Choroid plexus epithelial cell (primary cell): ENCODE measurements around the gene SLC44A5.
"Not testable (repeated sequence)": the region's sequence is repeated elsewhere in the genome, so short reads cannot be mapped to it uniquely, and the experiment has no call there.

Source experiments
- DNase-seq: peaks from one replicate; pipeline ENCODE4 v3.0.0-alpha.2; 2010; ENCODE audit warnings: low read depth
- H3K4me3 ChIP-seq: 2 replicates; pipeline ENCODE4 v1.5.1; 2011; ENCODE audit warnings: low read depth, mild to moderate bottlenecking, control low read depth, low read length, moderate library complexity
- CTCF ChIP-seq: conservative IDR thresholded peaks from 2 replicates; pipeline ENCODE4 v1.5.1; 2011; ENCODE audit warnings: low read depth, mild to moderate bottlenecking, control low read depth, inconsistent platforms, low read length, moderate library complexity

Gene SLC44A5

GRCh38 chr1:75482951-75483350 lies 128.0 kb downstream of the SLC44A5 start:
- H3K4me3 ChIP-seq = no peak overlapping the region
- no peak for TF ChIP-seq CTCF
- DNase-seq = no peak

DNA sequence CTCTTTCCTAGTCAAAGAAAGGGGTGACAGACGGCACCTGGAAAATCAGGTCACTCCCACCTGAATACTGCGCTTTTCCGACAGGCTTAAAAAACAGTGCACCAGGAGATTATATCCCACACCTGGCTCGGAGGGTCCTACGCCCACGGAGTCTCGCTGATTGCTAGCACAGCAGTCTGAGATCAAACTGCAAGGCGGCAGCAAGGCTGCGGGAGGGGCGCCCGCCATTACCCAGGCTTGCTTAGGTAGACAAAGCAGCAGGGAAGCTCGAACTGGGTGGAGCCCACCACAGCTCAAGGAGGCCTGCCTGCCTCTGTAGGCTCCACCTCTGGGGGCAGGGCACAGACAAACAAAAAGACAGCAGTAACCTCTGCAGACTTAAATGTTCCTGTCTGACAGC lies 134.4 kb downstream of the SLC44A5 start:
- H3K4me3 ChIP-seq, DNase-seq: not testable (repeated sequence)

GRCh38 chr1:75475696-75476095 lies 135.2 kb downstream of the SLC44A5 start:
- H3K4me3 ChIP-seq = no peak overlapping the region
- DNase-seq = no peak
- TF ChIP-seq CTCF = no peak

DNA sequence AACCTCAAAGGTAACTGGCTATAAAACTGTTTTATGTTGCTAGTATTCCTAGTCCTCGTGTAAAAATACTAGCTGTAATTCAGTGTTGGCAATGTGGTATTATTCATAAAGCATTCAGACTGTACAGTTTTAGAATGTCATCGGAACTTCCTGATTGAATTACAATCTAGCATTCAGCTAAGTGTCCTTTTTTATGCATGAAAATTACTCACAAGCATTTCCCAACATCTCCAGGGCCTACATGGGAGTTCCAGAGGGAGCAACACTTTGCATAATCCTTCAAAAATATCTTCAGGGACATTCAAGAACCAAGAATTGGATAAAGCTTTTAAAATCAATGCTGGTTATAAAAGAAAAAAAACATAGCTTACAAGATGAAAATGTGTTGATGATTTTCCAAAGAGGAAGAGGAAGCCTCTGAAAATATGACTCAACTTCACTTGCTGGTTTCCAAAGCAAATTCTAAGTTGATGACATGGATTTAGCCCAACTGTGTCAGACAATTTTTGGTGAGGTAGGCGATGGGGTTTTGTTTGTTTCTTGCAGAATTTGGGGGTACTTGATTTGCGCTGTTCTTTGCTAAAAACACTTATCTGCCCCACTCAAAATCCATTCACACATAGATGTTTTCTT lies 137.8 kb downstream of the SLC44A5 start:
- no peak for DNase-seq
- H3K4me3 ChIP-seq = no peak overlapping the region
- no peak for TF ChIP-seq CTCF

DNA sequence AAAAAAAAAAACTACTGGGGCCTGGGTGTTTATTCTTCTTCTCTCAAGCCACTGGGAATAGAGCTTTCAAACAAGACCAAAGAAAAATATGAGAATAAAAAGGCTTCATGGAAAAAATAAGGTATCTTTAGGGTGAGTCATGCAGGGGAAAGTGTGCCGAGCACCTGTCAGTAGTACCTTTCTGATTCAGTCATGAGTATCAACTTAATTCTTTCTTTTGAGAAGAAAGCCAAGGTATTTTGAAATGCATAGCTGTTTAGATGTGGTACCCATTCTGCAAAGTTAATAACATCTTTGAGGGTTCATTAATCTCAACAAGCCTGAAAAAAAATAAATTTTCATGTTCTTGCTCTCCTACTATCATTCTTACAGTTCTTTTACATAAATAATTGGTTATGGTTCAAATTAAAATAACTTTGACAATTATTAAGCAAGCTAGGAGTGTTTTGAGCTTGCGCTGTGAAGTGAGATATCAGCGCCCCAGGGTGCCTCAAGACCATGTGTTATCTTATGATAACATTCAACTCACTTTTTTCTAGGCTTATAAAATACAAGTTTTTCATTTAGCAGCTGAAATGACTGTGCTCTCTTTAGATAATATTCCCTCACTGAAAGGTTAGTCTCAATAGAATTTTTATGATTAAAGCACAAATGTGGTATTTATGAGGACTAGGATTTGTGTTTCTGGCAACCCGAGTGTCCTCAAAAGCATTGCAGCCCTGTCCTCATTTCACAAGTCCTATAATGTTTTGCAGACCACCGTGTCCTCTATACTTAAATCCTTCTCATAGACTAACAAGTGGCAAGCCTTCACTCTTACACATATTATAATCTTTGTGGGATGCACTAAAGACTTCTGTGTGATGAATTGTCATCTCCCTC lies 138.6 kb downstream of the SLC44A5 start:
- H3K4me3 ChIP-seq = no peak overlapping the region
- no peak for DNase-seq
- TF ChIP-seq CTCF = no peak

DNA sequence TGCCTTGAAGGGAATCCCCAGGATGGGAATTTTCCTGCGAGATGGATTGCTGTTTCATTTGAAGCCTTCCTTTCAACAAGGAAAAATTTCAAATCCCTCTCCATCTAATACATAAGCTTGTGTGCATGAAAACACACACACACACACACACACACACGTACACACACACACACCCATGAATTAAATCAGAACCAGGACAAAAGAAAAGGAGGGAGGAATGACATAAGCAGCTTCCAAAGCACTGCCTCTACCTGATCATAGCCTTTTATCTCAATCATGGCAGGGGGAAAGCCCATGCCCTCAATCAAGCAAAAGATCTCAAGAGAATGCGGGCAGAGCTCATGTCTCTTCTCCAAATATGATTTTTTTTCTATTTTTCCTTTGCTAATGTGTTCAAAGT lies 139.7 kb downstream of the SLC44A5 start:
- H3K4me3 ChIP-seq = no peak overlapping the region
- TF ChIP-seq CTCF = no peak
- DNase-seq = no peak

- TF ChIP-seq CTCF = no peak
- DNase-seq = no peak
- H3K4me3 ChIP-seq = no peak overlapping the region
Observed at GRCh38 chr1:75470448-75470847, 140.5 kb downstream of the SLC44A5 start.
